NCI-H774 (cell line): ENCODE data around the gene USP32.

Experiments
- DNase-seq: peaks from one replicate; lab custom pipeline; 2025; lab: John Stamatoyannopoulos, UW

USP32 gene

DNA sequence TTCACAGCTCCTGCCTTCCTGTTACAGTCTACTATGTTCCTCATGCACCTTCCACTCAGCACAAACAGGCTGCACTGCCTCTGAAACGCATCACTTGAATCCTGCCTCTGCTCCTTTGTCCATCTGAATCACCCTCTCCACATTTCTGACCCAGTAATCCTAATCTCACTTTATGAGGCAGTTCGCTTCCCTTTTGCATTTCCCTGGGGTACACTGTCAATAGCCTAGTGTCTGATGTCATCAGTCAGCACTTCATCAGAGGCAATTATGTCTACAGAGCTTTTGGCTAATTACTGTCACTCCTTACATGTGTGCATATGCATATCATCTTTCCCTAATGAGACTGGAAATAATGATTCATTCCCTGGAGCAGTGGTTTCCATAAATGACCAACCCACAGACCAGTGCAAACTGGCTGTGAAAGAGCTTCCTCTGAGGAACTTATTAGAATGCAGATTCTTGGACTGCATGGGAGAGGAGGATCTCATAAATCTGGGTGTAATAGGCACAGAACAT lies 218.6 kb downstream of the USP32 start:
- DNase-seq = peak; percentile 22

DNA sequence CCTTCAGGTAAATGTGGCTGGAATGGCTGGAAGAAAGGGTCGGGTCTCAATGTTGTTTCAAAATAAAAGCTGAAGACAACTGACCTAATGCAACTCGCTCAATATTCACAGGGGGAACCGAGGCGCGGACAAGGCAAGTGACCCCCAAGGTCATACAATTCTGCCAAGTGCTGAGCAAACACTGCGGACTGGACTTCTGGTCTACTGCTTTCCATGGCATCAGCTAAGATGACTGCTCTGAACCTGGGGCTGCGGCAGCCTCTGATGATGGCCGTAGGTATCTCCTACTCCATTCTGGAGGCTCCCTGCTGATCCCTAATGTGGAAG lies 220.2 kb downstream of the USP32 start:
- DNase-seq = no peak

DNA sequence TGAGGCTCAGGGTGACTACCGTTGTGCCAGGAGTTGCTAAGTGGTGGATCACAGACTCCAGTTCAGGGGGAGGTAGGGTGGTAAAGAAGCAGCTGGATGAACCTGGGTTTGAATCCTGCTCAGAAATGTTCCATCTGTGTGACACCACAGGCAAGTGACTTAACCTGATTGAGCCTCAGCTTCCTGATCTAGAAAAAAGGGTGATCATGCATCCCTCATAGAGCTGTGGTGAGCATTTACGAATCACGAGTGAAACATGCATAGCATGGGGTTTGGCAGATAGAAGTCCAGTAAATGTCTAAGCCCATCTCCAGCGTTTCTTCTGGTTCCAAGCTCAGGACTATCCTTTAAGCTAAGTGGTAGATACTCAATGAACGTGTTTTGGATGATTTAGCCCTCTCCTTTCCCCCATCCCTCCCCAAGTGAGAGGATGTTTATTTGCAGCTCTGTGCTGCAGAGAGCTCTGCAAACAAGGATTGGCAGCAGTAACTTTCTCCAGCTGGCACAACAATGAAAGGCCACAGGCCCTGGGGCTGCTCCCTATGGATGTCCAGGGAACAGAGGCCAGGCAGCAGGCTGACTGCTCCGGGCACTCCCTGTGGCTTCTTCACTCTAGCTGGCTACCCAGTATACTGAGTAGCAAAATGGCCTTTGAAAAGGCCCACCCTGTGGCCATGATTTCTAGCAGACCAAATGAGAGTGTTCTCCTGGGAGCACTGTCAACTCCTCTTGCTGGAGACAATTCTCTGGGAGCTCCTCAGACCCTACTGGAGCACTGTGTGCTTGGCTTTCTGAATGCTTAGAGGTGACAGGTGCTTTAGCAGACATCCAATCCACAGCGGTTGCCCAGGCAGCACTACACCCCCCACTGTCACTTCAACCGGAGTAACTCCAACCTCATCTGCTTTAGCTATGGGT lies 220.8 kb downstream of the USP32 start:
- peak; percentile 59 for DNase-seq

DNA sequence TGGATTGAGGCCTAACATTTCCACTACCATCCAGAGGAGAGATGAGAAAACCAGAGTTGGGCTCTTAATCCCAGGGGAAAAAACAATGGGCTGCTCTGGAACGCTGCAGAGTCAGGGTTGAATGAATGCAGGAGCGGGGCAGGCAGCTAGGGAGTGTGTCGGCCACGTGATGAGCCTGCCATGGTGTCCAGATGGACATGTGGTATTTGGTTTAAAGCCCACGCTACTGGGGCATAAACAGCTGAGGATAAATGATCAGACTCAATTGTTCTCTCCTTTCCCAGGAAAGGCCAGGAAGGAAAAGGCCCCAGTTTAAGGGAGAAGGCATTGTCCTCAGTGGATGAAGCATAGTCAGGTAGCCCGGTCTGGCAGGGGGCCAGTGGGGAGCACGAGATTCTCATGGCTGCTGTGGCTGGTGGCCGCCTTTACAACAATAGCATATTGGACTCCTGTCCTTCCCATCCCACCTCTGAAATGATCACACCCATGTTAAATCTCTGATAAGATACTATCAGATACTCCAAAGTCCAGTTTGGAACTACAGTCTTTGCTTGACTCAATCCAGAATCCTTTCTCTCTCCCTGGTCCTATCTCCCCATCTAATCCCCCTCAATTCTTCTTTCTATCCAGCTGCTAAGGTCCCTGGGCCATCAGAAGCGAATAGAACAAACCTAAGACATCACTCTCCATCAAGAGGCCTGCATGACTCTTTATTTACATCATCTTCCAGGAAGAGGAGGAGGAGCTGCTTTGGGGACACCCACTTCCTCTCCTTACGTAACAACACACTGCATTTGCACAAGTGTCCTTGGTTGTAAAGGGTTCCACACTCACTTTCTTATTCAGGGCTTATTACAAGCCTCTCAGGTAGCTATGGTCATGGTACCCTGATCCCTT lies 221.8 kb downstream of the USP32 start:
- DNase-seq = no peak

DNA sequence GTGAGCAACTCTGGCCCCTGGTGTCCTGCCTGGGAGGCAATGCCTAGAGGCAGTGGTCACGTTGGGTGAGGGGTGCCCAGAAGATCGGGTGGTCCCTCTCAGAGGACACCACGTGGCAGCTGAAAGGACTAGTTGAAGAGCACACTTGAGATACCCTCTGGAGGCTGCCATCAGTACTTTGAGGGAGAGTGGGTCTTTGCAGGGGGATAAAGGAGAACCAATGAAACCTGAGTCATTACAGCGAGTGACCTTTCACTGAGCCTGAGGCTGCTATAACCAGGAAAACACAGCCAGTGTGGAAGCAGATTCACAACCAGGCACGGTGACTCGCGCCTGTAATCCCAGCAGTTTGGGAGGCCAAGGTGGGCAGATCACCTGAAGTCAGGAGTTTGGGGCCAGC lies 223.3 kb downstream of the USP32 start:
- DNase-seq = no peak

DNA sequence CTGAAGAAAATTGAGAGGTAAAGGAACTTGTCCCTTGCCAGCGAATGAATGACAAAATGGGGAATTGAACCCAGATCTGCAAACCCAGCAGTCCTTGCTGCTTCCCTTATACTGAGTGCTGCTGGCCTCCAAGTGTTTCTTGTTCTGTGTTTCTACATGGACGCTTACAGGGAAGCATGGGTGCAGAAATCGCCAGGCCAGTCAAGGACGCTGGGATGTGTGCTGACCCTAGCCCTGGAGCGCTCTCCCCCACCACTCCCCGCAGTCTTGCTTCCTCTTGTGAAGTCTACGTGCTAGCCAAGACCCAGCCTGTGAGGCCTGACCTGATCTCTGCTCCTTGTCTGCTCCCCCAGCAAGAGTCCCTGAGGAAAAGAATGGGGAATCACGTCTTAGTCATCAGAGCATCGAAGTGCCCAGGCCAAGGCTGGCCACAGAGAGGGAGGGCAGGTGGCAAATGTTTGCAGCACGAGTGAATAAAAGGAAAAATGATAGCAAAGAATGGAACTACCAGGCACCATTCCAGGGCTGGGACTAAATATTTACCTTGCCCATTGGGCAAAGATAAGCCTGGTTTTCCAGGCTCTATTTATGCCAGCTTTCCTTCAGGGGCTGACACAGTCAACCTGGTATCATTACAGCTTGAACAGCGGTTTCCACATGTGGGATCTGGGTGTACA lies 224.7 kb downstream of the USP32 start:
- peak; percentile 62 for DNase-seq

DNA sequence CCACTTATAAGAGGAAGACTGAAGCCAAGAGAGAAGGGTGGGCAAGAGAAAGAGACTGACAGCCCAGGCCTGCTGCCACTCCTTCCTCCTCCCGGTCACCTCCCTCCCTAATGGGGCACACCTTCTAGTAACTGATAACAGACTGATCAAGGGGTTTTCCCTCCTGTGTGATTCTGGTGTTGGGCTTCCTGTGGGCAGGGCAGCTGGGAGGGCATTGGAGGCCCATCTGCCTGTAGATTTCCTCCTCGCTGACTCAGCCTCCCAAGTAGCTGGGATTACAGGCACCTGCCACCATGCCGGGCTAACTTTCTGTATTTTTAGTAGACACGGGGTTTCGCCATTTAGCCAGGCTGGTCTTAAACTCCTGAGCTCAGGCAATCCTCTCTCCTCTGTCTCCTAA lies 226.0 kb downstream of the USP32 start:
- no peak for DNase-seq

DNA sequence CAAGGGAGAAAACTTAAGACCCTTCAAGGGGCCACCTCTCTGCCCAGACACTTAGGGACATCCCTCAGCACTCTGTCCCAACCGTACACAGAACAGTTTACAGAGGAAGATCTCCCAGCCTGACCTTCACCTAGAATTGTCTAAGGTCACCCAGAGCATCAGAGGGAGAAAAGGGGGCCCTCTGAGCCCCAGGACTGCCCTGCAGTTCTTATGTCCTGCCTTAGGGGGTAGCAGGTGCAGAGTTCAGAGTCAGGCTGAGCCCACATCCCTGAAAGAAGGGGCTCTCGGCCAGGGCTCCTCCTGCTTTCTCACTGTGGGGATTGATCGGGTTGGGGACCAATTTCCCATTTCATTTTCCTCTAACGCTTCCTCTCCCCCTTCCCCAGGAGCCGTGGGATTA lies 226.7 kb downstream of the USP32 start:
- DNase-seq = no peak

DNA sequence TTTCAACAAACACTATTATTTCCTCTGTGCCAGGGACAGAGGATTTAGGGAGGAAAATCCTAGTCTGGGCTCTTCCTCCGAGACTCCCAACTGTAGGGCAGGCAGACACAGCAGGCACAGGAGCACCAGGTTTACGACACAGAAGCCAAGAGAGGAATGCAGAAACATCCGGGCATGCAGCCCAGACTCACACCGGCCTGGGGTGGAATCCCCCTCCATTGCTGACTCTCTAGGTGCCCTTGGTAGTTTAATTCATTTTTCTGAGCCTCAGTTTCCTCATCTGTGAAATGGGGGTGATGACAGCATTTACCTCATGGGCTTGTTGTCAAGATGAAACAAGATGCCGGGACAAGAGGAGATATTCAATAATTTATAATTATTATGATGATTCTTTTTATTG lies 227.2 kb downstream of the USP32 start:
- DNase-seq = no peak

DNA sequence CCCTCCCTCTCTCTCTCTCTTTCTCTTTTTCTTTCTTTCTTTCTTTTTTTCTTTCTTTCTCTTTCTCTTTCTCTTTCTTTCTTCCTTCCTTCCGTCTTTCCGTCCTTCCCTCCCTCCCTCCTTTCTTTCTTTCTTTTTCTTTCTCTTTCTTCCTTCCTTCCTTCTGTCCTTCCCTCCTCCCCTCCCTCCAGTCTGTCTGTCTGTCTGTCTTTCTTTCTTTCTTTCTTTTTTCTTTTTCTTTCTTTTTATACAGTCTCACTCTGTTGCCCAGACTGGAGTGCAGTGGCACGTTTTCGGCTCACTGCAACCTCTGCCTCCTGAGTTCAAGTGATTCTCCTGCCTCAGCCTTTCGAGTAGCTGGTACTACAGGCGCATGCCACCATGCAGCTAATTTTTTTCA lies 227.8 kb downstream of the USP32 start:
- DNase-seq = no peak

DNA sequence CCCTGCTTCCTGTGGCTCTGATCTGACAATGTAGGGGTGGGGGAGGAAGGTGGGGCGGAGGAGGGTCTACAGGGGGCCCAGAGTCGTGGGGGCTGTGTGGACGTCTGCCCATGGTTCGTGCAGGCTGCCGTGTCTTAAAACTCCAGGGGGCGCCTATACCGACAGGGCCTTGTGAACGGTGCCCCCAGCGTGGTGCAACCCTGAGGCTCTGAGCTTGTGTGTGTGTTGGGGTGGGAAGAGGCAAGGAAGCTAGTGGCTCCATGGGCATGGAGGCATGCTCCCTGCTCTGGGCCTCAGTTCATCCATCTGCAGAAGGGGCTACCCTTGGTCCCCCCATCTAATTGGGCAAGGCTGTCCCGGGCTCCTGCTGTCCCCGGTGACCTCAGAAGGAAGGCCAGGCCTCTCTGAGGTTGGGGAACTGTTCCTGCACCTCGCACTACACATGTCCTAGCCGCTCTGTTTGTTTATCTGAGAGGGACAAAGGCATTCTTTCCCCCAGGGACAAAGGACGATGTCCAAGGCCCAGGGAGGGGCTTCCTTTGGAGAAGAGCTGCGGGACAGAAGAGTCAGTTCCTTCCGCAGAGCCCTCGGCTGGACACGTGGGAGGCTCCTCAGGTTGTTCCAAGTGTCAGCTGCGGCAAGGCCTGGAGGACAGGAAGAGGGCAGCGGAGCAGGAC lies 228.7 kb downstream of the USP32 start:
- no peak for DNase-seq

DNA sequence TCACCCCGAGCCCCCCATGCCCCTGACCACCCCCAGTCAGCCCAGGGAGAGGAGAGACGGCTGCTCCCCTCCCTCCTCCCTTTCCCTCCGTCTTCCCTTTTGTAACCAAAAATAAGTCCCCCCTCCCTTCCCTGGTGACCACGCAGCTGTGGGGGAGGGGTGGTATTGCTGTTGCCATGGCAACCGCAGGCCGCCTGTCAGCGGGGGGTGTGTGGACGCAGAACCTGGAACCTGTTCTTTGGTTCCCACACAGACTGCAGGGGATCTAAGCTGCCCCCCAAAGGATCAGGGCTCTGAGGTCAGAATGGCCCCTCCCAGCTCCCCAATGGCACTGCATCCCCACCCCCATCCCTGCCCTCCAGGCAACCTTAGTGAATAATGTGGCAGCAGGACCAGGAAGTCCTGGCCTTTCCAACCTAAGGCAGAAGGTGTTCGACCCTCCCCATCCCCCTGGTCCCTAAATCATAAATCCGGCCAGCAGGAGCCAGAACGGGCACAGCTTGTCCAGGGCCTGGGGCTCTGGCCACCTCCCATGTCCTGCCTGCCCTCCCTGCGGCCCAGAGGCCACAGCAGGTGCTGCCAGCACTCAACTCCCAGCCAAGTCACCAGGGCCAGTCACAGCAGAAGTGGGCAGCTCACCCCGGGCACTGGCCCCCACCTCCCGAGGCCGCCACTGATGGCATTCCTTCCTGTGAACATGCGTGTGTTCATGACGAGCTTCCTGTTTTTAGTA lies 230.2 kb downstream of the USP32 start:
- no peak for DNase-seq

DNA sequence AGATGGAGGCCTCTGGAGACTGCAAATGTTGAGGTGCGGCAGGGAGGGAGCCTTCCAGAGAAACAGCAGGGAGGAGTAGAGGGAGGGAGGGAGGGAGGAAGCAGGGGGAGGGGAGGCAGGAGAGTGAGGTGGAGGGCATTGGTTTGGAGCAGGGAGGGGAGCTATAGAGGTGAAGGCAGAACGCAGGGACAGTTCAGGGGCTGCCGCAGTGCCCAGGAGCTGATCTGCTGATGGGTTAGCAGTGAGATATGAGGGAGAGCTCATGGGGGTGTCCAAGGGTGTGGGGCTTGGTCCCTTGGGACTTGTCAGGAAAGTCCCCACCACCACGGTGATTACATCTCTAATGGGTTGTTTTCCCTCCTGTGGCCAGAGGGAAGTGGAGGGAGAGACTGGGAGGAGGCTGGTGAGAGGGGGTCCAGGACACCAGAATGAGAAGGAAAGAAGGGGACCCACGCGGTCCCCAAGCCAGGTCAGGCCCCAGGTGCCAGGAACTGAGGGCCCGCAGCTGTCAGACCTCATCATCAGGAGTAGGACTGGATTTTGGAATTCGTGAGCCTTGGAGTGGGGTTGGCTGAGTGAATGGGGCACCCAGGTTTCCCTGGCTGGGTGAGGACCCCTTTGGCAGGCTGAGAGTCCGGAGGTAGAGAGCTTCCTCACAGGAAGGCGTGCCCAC lies 231.0 kb downstream of the USP32 start:
- no peak for DNase-seq

DNA sequence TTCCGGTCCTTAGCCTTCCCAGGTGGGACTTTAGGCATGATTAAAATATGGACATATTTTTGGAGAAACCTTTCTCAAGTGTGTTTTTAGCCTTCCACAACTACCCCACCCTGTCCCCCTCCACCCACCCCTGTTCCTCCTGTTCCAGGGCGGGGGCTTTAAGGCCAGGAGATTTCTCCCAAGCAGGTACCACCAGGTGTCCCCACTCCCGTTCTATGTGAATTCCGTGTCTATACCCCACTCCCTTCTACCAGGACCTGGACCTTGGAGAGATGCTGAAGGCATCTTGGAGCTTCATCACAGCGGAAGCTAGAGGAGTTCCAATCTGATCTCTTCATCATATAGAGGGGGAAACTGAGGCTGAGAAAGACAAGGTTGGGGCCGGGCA lies 232.5 kb downstream of the USP32 start:
- no peak for DNase-seq

DNA sequence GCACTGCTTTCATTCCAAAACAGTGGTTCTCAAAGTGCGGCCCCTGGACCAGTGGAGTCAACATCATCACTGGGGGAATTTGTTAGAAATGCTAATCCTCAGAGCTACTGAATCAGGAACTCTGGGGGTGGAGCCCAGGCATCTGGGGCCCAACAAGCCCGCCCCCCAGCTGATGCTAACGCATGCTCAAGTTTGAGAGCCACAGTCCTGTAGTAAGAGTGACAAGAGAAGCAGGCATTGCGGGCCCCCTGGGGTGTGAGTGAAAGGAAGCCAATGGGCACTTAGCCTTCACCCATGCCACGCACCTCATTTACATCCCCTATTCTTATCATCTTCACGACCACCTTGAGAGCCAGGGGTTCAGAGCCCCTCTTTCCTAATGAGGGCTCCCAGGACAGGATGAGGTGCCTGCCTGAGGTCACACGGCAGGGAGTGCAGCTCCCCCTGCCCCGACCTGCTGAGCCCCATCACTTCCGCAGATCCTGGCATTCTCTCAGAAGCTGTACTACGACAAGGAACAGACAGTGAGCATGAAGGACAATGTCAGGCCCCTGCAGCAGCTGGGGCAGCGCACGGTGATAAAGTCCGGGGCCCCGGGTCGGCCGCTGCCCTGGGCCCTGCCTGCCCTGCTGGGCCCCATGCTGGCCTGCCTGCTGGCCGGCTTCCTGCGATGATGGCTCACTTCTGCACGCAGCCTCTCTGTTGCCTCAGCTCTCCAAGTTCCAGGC lies 233.0 kb downstream of the USP32 start:
- DNase-seq = no peak

DNA sequence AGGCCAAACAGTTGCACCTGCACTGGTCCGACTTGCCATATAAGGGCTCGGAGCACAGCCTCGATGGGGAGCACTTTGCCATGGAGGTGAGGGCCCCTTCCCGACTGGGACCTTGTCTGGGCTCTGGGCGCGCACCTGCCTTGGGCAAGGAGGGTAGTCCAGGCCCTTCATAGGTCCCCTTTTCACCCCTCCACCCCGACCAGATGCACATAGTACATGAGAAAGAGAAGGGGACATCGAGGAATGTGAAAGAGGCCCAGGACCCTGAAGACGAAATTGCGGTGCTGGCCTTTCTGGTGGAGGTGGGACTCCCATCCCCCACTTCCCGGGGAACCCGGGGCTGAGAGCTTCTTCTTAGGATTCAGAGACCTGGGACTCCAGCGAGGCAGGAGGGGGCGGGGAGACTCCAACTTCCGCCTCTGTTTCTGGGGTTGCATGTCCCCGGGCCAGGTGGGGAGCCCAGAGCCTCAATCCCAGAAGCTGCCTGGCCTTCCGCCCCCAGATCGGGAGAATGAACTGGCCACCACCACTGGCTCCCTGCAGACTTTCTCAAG lies 234.4 kb downstream of the USP32 start:
- DNase-seq = no peak

DNA sequence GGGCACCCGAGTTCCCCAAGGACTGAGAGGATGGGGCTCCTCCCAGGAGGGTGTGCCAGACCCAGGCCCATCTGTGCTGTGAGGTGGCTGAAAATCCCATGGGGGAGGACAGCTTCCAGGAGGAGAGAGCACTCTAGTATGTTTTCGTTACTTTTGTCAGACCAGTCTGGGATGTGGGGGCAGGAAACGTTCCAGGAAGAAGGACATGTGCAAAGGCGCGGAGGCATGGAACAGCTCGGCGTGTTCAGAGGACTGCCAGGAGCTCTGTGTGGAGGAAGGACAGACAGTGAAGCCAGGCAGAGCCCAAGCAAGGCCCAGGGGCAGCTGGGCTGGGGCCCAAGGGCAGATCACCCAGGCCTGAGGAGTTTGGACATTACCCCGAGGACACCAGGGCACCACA lies 235.2 kb downstream of the USP32 start:
- no peak for DNase-seq

DNA sequence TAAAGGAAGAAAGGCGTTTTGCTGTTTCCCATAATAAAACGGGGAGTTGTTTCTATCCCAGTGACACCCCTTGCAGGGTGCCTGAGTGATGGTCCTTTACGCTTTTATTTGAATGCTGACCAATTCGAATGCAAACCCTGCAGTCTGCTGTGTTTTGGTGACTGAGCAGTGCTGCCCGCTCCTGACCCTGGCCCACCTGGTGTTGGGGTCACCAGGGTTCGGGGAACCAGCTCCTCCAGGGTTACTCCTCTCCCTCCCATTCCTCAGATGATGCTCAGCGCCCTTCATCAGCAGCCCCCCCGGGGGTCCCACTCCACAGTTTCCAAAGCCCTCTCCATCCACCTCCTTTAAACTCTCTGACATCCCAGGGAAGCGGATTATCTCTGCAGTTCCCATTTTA lies 236.1 kb downstream of the USP32 start:
- no peak for DNase-seq

DNA sequence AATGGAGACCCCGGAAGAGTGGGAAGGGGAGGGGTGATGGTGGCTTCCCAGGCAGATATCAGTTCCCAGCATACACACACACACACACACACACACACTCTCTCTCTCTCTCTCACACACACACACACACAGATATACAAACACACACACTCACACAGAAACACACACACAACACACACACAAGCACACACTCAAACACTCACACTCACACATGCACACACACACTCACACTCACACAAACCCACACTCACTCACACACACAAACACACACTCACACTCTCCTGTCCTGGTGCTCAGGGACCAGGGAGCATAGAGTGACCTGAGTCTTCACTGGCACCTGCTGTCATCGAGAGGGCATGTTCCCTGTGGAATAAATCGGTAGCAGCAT lies 236.5 kb downstream of the USP32 start:
- DNase-seq = no peak
